NCI-H2171 treated with DMSO at 0.1 percent for 48 hours (cell line): Measurements from ENCODE around the gene LYST.
"Not testable (repeated sequence)": the region's sequence is repeated elsewhere in the genome, so short reads cannot be mapped to it uniquely, and the experiment has no call there.

Source experiments
- DNase-seq: peaks from one replicate; lab custom pipeline; 2025; lab: John Stamatoyannopoulos, UW

Gene LYST

GRCh38 chr1:235659186-235659771 lies 207.4 kb downstream of the LYST start:
- no peak for DNase-seq

- DNase-seq: no peak
These were observed 208.8 kb downstream of the LYST start for GRCh38 chr1:235657747-235658526.

GRCh38 chr1:235657269-235657668 lies 209.4 kb downstream of the LYST start:
- no peak for DNase-seq

GRCh38 chr1:235652364-235652763 lies 214.3 kb downstream of the LYST start:
- no peak for DNase-seq

- no peak for DNase-seq
These were observed 215.4 kb downstream of the LYST start for GRCh38 chr1:235651170-235651806.

GRCh38 chr1:235650341-235651169 lies 216.2 kb downstream of the LYST start:
- DNase-seq: no peak

- peak; percentile 62 for DNase-seq
These were observed 217.1 kb downstream of the LYST start, which contains the start of gene GNG4 for GRCh38 chr1:235649368-235650163. TSS of gene GNG4 (minus strand) at chr1:235649784. CDS start at chr1:235583838, 65,946 bp downstream.

- DNase-seq: peak; percentile 62
These were observed 217.7 kb downstream of the LYST start for GRCh38 chr1:235648954-235649367.

GRCh38 chr1:235648407-235648907 lies 218.2 kb downstream of the LYST start:
- peak; percentile 81 for DNase-seq

- DNase-seq: not testable (repeated sequence)
These were observed 219.2 kb downstream of the LYST start for GRCh38 chr1:235647537-235647936.

- peak; percentile 30 for DNase-seq
These were observed 220.2 kb downstream of the LYST start for GRCh38 chr1:235646463-235646862.

GRCh38 chr1:235644693-235645305 lies 221.9 kb downstream of the LYST start:
- no peak for DNase-seq

GRCh38 chr1:235643837-235644692 lies 222.6 kb downstream of the LYST start:
- no peak for DNase-seq

GRCh38 chr1:235642943-235643371 lies 223.7 kb downstream of the LYST start:
- no peak for DNase-seq

GRCh38 chr1:235642011-235642942 lies 224.4 kb downstream of the LYST start:
- DNase-seq: no peak

GRCh38 chr1:235640580-235640979 lies 226.1 kb downstream of the LYST start:
- no peak for DNase-seq

- no peak for DNase-seq
These were observed 227.2 kb downstream of the LYST start for GRCh38 chr1:235639226-235640205.
